Cerebellar cortex (tissue), 1 donor: Measurements from ENCODE around the gene ZNF337.
"Not testable (repeated sequence)": the region's sequence is repeated elsewhere in the genome, so short reads cannot be mapped to it uniquely, and the experiment has no call there.

Source experiments
- DNase-seq: peaks from one replicate; pipeline ENCODE4 v3.0.0-alpha.2; 2015; ENCODE audit warnings: low spot score

Gene ZNF337

DNA sequence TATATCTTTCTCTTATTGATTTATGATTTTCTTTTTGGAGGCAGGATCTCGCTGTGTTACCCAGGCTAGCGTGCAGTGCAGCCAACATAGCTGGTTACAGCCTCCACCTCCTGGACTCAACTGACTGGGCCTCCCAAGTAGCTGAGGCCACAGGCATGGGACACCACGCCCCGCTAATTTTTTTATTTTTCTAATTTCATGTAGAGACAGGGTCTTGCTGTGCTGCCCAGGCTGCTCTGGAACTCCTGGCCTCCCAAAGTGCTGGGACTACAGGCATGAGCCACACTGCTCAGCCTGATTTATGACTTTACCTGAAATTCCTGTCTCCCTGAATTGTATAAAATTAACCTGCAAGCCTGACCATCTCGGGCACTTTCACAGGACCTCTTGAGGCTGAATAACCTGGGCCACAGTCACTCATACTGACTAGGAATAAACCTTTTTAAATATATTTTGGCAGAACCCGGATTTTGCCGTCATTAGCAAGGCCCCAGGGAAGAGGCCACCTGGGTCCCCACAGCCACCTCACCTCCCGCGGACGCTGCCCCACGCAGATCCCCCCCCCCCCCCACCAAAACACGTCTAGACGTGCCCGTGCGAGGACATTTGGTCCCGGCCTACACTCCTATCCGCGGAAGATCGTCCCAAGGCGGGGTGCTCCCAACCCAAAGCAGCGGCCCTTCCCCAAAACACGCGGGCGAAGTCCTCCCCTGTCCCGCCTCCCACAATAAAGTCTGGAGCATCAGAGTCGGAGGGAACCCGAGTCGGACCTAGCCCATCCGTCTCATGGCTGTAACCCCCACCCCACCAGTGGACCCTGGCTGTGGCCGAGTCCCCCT is 902 bp downstream of the ZNF337 start:
- no peak for DNase-seq

DNA sequence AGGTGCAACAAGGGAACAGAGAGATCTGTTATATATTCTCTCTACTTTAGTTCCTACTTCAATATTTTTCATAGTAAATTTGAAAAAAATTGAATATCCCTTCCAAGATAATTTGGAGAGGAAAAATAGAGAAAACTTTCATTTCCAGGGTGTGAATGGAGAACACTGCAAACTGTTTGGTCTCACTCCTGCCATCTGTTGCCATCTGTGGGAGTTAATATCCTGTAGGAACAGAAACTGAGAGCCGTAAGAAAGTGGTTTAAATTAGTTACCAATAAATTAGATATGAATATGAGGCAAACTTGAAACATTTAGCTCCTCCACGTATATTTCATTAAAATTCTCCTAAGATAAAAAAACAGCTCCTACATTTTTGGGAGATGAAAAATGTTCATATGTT is 4.2 kb downstream of the ZNF337 start:
- DNase-seq = no peak

DNA sequence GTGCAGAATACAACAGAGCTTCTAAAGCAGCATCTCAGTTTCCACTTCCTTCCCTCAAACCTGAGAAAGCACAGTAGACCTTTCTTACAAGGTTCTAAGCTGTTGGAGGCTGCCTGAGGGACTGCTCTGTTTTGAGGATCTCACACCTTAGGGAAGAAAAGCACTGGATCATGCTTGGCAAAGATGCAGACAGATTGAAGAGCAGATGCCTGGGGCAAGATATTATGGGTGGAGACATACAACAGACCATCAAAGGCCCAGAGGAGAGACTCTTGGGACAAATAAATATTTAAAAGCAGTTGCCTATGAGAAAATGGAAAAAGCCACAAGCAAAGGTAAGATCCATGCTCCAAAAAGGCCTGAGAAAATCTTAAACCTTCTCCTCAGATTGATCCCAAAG is 6.2 kb downstream of the ZNF337 start:
- DNase-seq = no peak

DNA sequence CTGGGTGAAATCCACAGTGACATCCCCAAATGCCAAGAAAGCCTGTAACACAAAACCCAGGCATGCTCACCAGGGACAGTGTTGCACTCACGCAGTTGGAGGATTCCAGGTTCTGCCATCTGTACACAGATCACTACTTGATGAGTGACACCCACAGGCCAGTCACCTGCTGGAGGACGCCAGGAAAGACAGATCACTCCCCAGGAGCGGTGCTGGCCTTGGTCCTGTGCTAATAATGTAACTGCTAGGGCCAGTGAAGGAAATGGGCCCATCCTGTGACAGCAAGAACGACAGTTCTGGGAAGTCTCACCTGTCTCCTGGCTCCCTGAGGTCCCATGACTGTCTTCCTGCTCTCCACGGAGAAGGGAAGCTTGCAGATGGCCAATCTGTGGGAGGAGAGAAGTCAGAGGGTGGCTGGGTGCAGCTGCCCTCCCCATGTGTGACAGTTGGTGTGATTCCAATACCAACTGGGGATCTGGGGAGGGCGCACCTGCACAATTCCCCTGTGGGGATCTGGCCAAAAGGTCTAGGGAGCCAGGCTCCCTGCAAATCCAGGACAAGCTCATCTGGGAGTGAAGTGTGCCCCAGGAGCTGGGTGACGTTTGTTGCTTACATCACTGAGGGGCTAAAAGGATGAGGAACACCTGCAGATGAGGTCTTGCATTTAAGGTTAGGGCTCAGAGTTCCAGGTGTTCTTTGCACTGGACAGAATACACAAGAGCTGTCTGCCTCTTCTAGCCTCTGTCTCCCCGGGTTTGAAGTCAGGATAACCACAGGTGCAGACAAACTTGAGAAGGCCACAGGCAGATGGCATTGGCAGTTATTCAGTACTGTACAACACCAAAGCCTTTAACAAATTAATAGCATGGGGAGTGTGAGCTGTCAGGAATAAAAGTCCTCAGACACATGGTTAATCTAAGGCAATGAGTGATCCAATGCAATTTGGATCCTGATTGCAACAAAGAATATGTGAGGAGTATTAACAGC is 10.3 kb downstream of the ZNF337 start:
- peak; percentile 71 for DNase-seq

DNA sequence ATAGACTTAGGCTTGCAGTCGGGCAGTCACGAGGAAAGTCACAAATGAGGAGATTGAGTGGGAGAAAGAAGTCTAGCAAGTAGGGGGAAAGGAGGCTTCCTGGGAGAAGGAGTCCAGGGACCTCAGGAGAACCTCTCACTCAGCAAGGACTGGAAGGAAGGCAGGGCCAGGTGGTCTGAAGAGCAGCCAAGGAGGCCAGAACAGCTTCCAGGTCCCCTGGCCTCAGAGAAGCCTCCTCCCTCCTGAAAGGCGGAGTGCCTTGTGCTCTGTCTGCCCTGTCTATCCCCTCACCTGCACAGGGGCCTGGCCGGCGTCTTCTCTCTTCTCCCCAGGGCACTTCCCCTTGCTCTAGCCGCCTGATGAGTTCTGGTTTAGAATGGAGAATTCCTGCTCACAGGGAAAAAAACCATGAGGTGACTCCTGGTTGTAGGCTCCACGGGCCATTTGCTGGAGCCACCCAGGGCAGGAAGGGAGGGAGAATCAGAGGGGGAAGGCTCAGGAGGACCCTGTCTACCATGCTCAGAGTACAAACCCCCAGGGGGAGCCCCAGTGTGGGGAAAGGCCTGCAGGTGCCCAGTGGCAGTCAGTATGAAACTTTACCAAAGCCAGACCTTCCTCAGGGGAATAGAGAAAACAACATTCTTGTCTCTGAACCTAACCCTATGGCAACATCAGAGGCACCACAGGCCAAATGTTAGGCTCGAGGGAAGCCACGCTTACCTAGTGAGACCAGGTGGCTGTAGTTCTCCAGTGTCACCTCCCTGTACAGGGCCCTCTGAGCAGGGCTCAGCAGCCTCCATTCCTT is 11.2 kb downstream of the ZNF337 start:
- peak; percentile 58 for DNase-seq

DNA sequence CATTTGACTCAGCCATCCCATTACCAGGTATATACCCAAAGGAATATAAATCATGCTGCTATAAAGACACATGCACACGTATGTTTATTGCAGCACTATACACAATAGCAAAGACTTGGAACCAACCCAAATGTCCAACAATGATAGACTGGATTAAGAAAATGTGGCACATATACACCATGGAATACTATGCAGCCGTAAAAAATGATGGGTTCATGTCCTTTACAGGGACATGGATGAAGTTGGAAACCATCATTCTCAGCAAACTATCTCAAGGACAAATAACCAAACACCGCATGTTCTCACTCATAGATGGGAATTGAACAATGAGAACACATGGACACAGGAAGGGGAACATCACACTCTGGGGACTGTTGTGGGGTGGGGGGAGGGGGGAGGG is 12.8 kb downstream of the ZNF337 start:
- not testable (repeated sequence) for DNase-seq

DNA sequence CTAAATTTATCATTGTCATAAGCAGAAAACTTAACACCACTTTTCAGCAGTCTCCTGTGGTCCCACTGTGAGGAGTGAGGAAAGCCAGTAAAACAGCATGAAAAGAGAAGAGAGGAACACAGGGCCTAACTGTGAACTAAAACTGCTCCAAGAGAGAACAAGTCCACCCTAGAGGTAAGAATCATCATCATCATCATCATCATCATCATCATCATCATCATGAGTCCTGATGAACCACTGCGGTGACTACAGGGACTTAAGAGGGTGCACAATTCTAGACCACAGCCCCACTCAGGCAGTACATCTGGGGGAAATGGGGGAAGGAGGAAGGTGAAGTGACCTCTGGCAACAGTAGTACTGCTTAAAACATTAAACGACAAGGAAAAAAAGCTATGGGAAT is 13.6 kb downstream of the ZNF337 start:
- no peak for DNase-seq

DNA sequence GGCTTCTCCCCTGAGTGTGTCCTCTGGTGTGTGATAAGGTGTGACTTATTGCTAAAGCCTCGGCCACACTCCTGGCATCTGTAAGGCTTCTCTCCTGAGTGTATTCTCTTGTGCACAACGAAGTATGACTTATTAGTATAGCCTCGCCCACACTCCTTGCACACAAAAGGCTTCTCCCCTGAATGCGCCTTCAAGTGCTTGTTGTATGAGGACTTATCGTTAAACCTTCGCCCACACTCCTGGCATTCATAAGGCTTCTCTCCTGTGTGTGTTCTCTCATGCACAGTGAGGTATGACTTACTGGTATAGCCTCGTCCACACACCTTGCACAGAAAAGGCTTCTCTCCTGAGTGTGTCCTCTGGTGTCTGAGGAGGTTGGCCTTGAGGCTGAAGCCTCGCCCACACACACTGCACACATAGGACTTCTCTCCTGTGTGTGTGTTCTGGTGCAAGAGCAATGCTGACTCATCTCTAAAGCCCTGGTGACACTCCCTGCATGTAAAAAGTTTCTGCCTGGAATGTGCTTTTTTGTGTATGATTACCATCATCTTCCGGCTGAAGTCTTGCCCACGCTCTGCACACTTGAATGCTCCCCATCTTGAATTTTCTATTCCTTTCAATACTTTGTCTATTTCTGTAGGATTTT is 20.4 kb downstream of the ZNF337 start:
- DNase-seq = no peak

DNA sequence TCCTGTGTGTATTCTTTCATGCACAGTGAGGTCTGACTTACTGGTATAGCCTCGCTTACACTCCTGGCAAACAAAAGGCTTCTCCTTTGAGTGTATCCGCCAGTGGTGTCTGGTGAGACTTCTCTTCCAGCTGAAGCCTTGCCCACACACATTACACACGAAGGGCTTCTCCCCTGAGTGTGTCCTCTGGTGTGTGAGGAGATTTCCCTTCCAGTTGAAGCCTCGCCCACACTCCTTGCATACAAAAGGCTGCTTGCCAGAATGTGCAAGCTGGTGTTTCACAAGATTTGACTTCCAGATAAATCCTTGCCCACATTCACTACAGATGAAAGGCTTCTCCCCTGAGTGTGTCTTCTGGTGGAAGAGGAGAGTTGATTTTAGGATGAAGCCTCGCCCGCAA is 21.5 kb downstream of the ZNF337 start:
- DNase-seq = no peak

DNA sequence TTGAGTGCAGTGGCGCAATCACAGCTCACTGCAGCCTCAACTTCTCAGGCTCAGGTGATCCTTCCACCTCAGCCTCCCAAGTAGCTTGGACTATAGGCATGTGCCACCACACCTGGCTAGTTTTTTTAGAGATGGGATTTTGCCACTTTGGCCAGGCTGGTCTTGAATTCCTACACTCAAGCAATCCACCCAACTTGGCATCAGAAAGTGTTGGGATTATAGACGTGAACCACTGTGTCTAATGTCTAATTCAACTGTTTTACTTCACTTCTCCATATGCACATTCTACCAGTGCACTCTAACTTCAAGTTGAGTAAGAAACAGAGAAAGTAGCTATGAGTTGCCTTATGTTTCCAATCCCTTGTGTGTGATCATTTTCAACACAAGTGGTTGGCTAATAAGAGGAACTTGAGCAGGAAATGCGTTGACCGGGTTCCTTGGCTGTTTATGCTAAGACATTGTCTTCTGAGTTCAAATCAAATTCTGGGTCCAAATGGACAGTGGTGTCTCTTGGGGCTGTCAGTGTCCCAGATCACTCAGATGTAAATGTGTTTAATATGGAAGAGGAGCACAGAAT is 23.9 kb downstream of the ZNF337 start:
- DNase-seq = no peak

DNA sequence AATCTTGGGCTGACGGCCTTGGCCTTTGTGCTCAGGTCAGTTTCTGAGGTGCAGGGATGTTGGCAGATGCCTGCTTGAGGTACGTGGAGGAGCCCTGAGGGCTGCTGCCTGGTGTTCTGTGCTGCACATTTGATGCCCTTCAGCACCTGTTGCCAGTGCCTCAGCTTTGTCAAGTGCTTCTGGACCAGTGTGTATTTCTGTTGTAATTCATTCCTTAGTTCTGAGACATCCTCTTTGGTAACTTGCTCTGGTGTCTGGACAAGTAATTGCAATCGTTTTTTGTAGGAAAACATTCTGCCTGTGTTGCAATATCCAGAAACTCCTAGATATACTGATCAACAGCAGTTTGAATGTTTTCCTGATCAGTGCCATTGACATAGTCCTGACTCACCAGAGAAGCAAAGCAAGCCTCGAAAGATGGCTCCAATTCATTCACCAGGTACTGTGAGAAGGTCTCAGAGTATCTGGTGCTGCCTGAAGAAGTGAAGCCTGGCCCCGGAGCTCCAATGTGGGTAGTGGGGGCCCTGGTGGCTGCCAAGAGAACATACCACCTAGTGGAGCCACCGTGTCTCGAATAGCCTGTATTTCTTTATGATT is 26.7 kb downstream of the ZNF337 start:
- peak; percentile 21 for DNase-seq

DNA sequence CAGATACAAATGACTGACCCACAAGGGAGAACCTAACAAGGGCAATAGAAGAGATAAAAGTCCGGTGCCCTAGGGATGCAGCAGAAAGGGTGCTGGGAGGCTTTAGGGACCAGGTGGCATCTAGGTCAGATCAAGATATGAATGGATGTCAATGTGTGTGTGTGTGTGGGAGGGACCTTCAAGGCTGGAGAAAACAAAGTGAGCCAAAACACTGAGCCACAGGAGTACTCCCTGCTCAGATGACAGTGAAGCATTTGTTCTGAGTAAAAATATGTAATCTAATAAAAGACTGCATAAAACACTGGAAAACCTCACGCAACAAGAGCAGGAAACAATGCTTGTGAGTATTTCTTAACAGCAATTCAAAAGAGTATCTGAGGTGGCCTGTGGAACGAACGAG is 28.2 kb downstream of the ZNF337 start:
- DNase-seq = no peak

DNA sequence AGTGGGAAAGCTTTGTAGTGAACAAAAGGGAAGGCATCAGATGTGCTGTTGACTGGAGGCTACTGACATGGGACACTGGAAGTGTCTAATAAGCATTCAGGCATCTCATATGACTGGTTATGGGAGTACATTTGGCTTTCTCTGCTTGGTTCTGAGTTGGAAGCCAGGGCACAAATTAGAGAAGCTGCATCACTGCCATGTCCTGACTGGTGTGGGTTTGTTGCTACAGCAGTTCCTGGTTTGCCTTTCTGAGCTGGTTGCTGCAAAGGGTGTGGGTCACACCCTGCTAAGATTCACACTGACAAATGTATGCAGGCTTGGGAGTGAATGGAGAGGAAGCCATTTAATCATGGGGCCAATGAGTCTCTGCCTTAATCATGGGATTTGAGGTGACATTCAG is 36.7 kb downstream of the ZNF337 start:
- no peak for DNase-seq

DNA sequence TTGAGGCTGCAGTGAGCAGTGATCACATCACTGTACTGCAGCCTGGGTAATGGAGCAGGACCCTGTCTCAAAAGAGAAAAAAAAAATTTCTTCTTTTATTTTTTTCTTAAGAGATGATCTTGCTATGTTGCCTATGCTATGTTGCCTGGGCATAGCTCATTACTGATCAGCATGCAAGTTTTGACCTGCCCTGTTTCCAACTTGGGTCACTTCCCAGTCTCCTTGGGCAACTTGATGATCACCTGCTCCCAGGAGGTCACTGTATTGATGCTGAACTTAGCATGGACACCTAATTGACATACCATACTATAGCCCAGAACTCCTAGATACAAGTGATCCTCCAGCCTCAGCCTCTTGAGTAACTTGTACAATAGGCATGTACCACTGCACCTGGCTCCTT is 42.2 kb downstream of the ZNF337 start:
- DNase-seq = no peak

DNA sequence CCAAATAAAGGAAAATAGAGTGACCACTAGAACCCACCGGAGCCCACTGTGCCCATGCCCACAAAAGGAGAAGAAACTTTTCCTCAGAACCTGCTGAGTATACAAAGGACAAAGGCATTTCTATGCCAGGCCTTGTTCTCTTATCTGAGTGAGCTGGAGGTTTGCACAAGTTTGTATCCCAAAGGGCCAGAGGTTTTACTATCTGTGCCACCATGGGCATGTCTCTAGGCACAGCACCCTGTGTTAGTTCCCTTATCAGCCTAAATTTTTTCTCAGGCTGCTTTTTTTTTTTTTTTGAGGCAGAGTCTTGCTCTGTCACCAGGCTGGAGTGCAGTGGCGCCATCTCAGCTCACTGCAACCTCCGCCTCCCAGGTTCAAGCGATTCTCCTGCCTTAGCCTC is 43.8 kb downstream of the ZNF337 start:
- DNase-seq = not testable (repeated sequence)

DNA sequence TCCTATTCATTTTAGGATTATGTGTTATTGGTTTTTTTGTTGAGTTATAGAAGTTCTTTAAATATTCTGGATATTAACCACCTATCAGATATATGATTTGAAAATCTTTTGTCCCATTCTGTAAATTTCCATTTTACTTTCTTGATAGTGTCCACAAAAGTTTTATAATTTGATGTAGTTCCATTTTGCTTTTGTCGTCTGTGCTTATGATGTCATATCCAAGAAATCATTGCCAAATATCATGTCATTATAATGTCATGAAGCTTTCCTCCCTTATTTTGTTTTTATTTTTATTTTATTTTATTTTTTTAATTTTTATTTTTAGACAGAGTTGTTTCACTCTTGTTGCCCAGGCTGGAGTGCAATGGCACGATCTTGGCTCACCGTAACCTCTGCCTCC is 51.8 kb downstream of the ZNF337 start:
- DNase-seq = no peak

DNA sequence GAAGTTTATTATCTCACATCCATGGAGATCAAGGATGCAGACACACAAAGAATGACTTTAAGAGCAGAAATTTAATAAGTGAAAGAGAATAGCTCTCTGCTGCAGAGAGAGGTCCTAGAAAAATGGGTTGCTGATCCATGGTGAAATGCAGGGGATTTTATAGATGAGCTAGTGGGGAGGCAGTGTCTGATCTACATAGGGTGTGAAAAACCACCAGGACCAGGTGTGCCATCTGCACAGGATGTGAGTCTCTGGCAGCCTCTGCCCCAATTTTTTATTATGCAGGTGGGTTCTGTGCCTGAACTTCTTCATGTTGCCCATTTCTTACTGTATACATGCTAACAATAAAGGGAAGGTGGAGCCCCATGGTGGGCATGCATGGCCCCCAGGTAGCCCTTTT is 52.9 kb downstream of the ZNF337 start:
- DNase-seq = no peak

DNA sequence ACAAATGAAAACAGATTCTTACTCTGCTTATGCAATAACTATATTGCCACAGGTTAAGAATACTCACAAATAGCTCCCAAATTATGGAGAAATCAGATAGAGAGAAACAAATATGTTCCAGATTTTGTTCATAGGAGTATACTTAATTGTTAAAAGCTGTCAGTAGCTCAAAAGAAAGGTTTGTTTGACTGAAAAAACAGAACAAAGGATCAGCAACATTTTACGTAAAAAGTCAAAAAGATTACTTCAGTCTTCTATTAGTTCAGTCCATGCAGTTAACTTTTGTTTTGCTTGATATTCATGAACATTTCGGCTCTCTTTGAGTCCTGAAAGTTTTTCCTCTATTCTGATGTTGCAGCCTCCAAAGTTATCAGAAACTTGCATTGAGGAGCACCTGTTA is 59.4 kb downstream of the ZNF337 start:
- DNase-seq = no peak

DNA sequence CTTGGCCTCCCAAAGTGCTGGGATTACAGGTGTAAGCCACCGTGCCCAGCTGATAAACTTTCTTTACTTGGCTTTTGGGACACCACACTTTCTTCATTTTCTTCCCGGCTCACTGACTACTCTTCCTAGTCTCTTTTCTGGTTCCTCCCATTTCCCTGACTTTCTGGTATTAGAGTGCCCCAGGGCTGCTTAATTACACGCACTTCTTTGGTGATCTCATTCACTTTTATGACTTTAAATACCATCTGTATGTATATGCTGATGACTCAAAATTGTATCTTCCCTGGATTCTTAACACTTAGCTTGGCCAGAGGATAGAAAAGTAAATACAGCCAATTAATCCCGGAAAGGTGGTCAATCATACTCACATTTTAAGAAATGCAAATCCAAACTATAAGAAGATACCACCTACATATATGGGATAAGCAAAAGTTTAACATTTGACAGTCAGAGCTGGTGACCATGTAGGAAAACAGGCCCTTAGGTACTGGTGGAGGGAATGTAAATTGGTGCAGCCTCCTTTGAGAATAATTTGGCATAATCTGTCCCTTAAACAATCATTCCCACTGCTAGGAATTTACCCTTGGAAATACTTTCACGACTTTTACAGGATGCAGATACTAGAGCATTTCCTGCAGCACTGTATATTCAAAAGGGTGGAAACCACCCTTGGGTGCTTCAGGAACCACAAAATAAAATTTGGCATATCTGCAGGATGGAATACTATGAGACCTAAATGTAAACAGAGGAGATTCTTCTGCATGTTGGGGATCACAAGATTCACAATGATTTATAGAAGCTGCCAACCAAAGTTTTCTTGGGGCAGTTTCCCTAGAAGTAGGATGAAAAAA is 63.5 kb downstream of the ZNF337 start:
- DNase-seq = no peak

DNA sequence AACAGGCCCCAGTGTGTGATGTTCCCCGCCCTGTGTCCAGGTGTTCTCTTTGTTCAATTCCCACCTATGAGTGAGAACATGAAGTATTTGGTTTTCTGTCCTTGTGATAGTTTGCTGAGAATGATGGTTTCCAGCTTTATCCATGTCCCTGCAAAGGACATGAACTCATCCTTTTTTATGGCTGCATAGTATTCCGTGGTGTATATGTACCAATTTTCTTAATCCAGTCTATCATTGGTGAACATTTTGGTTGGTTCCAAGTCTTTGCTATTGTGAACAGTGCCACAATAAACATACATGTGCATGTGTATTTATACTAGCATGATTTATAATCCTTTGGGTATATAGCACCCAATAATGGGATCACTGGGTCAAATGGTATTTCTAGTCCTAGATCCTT is 66.0 kb downstream of the ZNF337 start:
- DNase-seq = not testable (repeated sequence)
